ENCODE measurements around the gene TTC23L. TPM values are rescaled to one million over a fixed set of nuclear protein-coding genes. Genes with fewer than 3 reads are reported as not detected.
"Not testable (repeated sequence)": the region's sequence is repeated elsewhere in the genome, so short reads cannot be mapped to it uniquely, and the experiment has no call there.

Gene TTC23L
- total RNA-seq, 1 donor from 2014 or later = not detected

GRCh38 chr5:34916518-34916917 is 77.6 kb downstream of the TTC23L start:
- no peak for DNase-seq
- ChIA-PET CTCF (interaction anchor here (0.7 to 2.9 kb wide), 3 partner anchors 10 to 13 kb away, joined by 3 to 15 read pairs (median 3); partner anchors contain the start of gene DNAJC21), POLR2A (interaction anchor here (1.4 to 4.0 kb wide), 6 partner anchors 13 to 1475 kb away, joined by 3 to 125 read pairs (median 10); partner anchors contain the start of genes AMACR, DNAJC21, LMBRD2 and SKP2)
- H3K27me3 Mint-ChIP-seq = no peaks in the 10 kb centered on the region
- H3K27ac Mint-ChIP-seq = no peak overlapping the region
- TF ChIP-seq CTCF (IDR thresholded peaks at IDR 0.05) = no peak
- ATAC-seq (ENCODE audit: low read depth) = no peak
- no peak overlapping the region for H3K4me3 Mint-ChIP-seq
- H3K4me1 Mint-ChIP-seq = peaks cover 34% of the 10 kb centered on the region
- H3K36me3 Mint-ChIP-seq (ENCODE audit: low read depth) = peaks cover 37% of the 10 kb centered on the region
- H3K9me3 Mint-ChIP-seq = no peaks in the 10 kb centered on the region
- intact Hi-C loops (cut with micrococcal nuclease) = loop anchor here (10.0 kb wide), 1 partner anchor 672 kb away; no protein-coding TSS in a partner anchor

GRCh38 chr5:34918025-34918424 is 79.1 kb downstream of the TTC23L start:
- H3K27ac Mint-ChIP-seq = peak overlapping the region; percentile 19
- TF ChIP-seq CTCF (IDR thresholded peaks at IDR 0.05) = no peak
- H3K4me3 Mint-ChIP-seq = no peak overlapping the region
- DNase-seq = no peak
- ChIA-PET POLR2A (interaction anchor here (1.8 to 4.0 kb wide), 2 partner anchors 11 to 79 kb away, joined by 9 to 125 read pairs; partner anchors contain the start of genes DNAJC21 and TTC23L), CTCF (no interaction called here)
- peaks cover 38% of the 10 kb centered on the region for H3K36me3 Mint-ChIP-seq (ENCODE audit: low read depth)
- H3K27me3 Mint-ChIP-seq = no peaks in the 10 kb centered on the region
- ATAC-seq (ENCODE audit: low read depth) = no peak
- intact Hi-C loops (cut with micrococcal nuclease) = loop anchor here (10.0 kb wide), 1 partner anchor 673 kb away; no protein-coding TSS in a partner anchor
- H3K9me3 Mint-ChIP-seq = no peaks in the 10 kb centered on the region
- H3K4me1 Mint-ChIP-seq = peaks cover 34% of the 10 kb centered on the region

- ChIA-PET CTCF (no interaction called here), POLR2A (interaction anchor here (0.6 to 1.4 kb wide), 3 partner anchors 10 to 427 kb away, joined by 3 to 7 read pairs (median 3); partner anchors contain the start of gene DNAJC21)
- no peaks in the 10 kb centered on the region for H3K9me3 Mint-ChIP-seq
- ATAC-seq (ENCODE audit: low read depth) (no peak), DNase-seq (no peak)
- intact Hi-C loops (cut with micrococcal nuclease) = loop anchor here (10.0 kb wide), 1 partner anchor 674 kb away; no protein-coding TSS in a partner anchor
- no peak for TF ChIP-seq CTCF (IDR thresholded peaks at IDR 0.05)
- peaks cover 33% of the 10 kb centered on the region for H3K4me1 Mint-ChIP-seq
- peaks cover 48% of the 10 kb centered on the region for H3K36me3 Mint-ChIP-seq (ENCODE audit: low read depth)
- no peak overlapping the region for H3K4me3 Mint-ChIP-seq
- H3K27me3 Mint-ChIP-seq = no peaks in the 10 kb centered on the region
- no peak overlapping the region for H3K27ac Mint-ChIP-seq
These were observed 80.1 kb downstream of the TTC23L start for GRCh38 chr5:34919077-34919476.

GRCh38 chr5:34923256-34923655 is 84.3 kb downstream of the TTC23L start:
- H3K9me3 Mint-ChIP-seq; H3K4me3 Mint-ChIP-seq; H3K27me3 Mint-ChIP-seq; H3K27ac Mint-ChIP-seq; CTCF ChIA-PET; DNase-seq; H3K4me1 Mint-ChIP-seq; ATAC-seq (ENCODE audit: low read depth): not testable (repeated sequence)
- intact Hi-C loops (cut with micrococcal nuclease) = loop anchor here (10.0 kb wide), 2 partner anchors 392 to 1802 kb away; no protein-coding TSS in a partner anchor
- POLR2A ChIA-PET = interaction anchor here (1.4 kb wide), 1 partner anchor 8 kb away, joined by 9 read pairs; the partner anchor contains the start of genes BRIX1 and RAD1
- H3K36me3 Mint-ChIP-seq (ENCODE audit: low read depth) = peaks cover 62% of the 10 kb centered on the region

- H3K9me3 Mint-ChIP-seq = no peaks in the 10 kb centered on the region
- intact Hi-C loops (cut with micrococcal nuclease) = loop anchor here (1.0 to 10.0 kb wide), 3 partner anchors 9 to 1801 kb away; partner anchors contain the start of genes BRIX1 and RAD1
- TF ChIP-seq CTCF (IDR thresholded peaks at IDR 0.05) = no peak
- CTCF ChIA-PET = no interaction called here
- H3K36me3 Mint-ChIP-seq (ENCODE audit: low read depth) = peaks cover 59% of the 10 kb centered on the region
- ATAC-seq (ENCODE audit: low read depth) (peak; percentile 73), DNase-seq (no peak)
- peaks cover 12% of the 10 kb centered on the region for H3K4me1 Mint-ChIP-seq
- POLR2A ChIA-PET = interaction anchor here (1.4 kb wide), 1 partner anchor 9 kb away, joined by 9 read pairs; the partner anchor contains the start of genes BRIX1 and RAD1
- H3K27ac Mint-ChIP-seq = peak overlapping the region; percentile 4
- no peak overlapping the region for H3K4me3 Mint-ChIP-seq
- no peaks in the 10 kb centered on the region for H3K27me3 Mint-ChIP-seq
These were observed 84.9 kb downstream of the TTC23L start for GRCh38 chr5:34923694-34924461.
